Measurements from ENCODE around the gene CERKL.

CERKL gene

GRCh38 chr2:181626671-181627070 lies 30.2 kb downstream of the CERKL start:
- no peak for DNase-seq

- no peak for DNase-seq
These were observed 33.7 kb downstream of the CERKL start for GRCh38 chr2:181623159-181623558.

- no peak for DNase-seq
These were observed 35.0 kb downstream of the CERKL start for GRCh38 chr2:181621779-181622490.

GRCh38 chr2:181619516-181619915 lies 37.4 kb downstream of the CERKL start:
- DNase-seq: no peak

- DNase-seq: no peak
These were observed 40.2 kb downstream of the CERKL start for GRCh38 chr2:181616715-181617114.

GRCh38 chr2:181614874-181615638 lies 41.8 kb downstream of the CERKL start:
- no peak for DNase-seq

GRCh38 chr2:181613241-181613640 lies 43.7 kb downstream of the CERKL start:
- DNase-seq: no peak

- no peak for DNase-seq
These were observed 49.0 kb downstream of the CERKL start for GRCh38 chr2:181607629-181608590.

GRCh38 chr2:181605889-181606837 lies 50.7 kb downstream of the CERKL start:
- no peak for DNase-seq

GRCh38 chr2:181602017-181602416 lies 54.9 kb downstream of the CERKL start:
- DNase-seq: no peak

- no peak for DNase-seq
These were observed 60.3 kb downstream of the CERKL start for GRCh38 chr2:181596556-181596955.

DNA sequence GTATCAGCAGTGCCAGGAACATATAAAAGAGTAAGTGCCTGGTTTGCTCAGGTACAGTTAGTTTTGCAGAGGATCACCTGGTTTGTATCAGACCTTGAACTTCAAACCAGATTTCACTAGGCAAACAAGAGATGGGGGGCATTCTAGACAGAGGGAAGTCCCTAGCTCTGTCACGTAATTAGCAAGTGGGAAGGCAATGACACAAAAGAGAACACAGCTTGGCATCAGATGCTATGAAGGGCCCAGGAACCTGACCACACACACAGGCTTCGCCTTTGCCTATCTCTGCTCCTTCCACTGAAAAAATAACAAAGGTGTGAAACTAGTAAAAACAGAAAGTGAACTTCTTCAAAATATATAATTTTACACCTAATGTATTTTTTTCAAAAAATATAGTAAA lies 62.6 kb downstream of the CERKL start:
- no peak for DNase-seq

DNA sequence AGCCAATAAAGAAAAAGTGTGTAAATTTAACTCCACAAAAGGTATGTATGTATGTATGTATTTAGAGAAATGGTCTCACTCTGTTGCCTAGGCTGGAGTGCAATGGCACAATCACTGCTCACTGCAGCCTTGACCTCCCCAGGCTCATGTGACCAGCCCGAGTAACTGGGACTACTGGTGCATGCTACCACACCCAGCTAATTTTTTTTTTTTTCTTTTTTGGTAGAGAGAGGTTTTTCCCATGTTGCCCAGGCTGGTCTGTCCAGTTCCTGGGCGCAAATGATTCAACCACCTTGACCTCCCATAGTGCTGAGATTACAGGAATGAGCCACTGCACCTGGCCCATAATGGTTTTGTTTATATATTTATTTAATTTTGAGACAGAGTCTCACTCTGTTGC lies 67.1 kb downstream of the CERKL start:
- no peak for DNase-seq

DNA sequence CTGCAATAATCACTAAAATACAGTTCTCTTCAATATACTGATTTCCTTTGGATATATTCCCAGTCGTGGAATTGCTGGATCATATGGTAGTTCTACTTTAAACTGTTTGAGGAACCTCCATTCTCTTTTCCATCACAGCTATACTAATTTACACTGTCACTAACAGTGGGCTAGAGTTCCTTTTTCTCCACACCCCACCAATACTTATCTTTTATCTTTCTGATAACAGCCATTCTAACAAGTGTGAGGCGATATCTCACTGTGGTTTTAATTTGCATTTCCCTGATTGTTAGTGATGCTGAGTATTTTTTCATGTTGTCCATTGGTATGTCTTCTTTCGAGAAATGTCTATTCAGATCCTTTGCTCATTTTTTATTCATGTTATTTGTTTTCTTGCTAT lies 68.4 kb downstream of the CERKL start:
- no peak for DNase-seq

- no peak for DNase-seq
These were observed 70.3 kb downstream of the CERKL start for GRCh38 chr2:181586569-181587081.

- DNase-seq: no peak
These were observed 71.2 kb downstream of the CERKL start for GRCh38 chr2:181585732-181586131.

GRCh38 chr2:181581534-181581933 lies 75.4 kb downstream of the CERKL start:
- no peak for DNase-seq

- no peak for DNase-seq
These were observed 78.1 kb downstream of the CERKL start for GRCh38 chr2:181578829-181579228.

DNA sequence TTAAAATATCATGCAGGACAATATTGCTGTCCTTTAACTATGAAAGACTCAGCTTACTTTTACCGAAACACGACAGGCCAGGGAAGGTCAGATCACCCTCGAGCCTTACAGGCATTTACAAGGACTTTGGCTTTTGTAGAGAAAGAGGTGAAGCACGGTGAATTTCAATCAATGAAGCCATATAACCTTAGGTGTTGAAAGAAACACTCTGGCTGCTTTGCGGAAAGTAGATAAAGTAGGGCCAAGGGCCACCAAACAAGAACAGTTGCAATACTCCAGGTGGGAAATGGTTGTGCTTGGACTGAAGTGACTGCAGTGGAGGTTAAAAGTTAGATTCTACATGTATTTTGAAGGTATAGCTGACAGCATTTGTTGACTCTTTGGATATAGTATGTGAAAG lies 80.5 kb downstream of the CERKL start:
- DNase-seq: no peak

GRCh38 chr2:181575650-181576025 lies 81.3 kb downstream of the CERKL start:
- no peak for DNase-seq

GRCh38 chr2:181575024-181575649 lies 81.8 kb downstream of the CERKL start:
- no peak for DNase-seq

All from activated CD8-positive, alpha-beta memory T cell treated with anti-CD3 and anti-CD28 coated beads for 24 hours (primary cell).